GM18858 (cell line): Measurements from ENCODE around the gene SLC38A2.

ENCODE experiments used
- ATAC-seq: cut with Tn5 transposase; IDR thresholded peaks from one replicate; pipeline ENCODE4 v1.9.1; 2021; ENCODE audit not compliant: unreplicated experiment

The SLC38A2 gene

DNA sequence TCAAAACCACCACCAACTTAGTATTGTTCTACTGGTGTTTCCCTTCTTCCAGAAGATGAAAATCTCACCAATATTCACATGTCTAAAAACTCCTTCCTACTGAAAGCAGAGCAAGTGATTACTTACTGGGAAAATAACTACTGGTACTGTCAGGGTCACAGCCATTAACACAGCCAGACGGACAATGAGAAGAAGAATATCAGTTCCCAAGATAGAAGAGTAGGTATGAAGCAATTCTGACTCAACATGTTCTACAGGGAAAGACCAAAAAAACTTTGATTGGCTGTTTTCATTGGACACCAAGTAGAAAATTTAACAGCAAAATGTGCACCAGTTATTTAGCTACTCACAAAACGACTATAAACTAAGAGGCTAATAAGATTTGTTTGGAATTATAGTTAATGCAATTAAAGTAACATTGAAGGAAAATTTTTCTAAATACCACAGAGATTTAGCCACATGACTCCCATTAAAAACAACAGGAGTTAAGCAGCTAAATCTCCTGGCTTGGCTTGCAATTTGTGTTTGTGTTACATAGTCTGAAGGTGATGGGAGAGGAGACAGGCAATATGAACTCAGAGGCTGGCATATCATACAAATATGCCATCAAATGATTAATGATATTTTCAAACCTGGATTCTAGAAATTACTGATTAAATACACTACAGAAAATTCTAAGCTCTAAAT lies 9.5 kb downstream of the SLC38A2 start:
- ATAC-seq: no peak

DNA sequence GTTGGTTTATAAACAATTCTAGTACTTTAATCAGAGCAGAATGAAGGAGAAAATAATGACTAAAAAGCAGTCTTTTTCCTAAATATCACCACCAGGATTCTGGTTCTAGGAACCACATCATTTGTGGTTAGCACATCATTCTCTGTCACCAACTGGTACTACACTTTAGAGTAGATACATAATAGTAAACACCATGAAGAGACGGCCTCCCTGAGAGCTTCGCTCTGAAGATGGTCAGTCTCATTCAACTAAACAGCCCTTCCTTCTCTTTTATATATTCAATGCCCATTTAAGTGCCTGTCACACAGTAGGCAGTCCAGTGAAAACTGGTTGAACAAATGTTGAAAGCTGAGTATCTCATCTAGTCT lies 10.9 kb downstream of the SLC38A2 start:
- no peak for ATAC-seq

GRCh38 chr12:46360908-46361666 lies 11.5 kb downstream of the SLC38A2 start:
- ATAC-seq: peak; percentile 74

DNA sequence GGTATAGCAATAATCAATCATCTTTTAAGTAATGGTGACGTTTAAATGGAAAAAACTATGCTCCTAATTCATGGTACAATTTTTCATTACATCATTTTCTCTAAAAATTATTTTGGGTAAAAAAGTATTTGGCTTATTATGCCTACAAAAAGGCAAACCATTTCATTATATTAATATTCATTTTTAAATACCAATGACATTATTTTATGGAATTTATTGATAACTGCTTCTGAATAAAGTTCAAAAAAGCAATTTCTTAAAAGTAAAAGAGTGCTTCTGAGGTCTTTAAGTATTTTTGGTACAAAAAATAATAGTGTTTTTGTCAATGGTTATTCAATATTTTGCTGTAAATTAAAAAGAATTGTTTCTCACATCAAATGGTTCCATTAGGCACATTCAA lies 12.2 kb downstream of the SLC38A2 start:
- ATAC-seq: no peak

DNA sequence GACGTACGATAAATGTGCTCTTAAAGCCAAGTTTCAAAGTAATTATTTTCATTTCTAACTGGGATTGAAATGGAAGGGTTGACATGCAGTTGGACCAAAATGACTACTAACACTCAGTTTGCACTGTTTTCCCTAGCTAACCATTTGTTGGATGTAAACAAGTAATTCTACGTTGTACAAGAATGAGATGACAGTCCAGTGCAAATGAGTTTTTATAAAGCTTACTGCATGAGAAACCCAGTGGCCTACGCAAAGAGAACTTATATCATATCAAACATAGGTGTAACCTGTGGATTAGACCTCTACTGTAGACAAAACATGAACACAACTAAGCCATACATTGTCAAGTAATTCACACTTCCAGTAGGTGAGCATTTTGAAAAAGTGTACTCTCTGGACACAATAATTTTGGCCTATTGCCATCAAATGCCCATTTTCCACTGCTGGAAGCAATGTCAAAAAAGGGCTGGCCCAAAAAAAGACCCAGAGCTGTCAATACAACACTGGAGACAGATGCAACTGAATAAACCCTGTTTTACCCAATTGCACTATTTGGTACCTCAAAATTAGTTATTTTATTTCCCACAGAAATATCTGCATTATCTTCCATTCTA lies 12.8 kb downstream of the SLC38A2 start:
- ATAC-seq: no peak

DNA sequence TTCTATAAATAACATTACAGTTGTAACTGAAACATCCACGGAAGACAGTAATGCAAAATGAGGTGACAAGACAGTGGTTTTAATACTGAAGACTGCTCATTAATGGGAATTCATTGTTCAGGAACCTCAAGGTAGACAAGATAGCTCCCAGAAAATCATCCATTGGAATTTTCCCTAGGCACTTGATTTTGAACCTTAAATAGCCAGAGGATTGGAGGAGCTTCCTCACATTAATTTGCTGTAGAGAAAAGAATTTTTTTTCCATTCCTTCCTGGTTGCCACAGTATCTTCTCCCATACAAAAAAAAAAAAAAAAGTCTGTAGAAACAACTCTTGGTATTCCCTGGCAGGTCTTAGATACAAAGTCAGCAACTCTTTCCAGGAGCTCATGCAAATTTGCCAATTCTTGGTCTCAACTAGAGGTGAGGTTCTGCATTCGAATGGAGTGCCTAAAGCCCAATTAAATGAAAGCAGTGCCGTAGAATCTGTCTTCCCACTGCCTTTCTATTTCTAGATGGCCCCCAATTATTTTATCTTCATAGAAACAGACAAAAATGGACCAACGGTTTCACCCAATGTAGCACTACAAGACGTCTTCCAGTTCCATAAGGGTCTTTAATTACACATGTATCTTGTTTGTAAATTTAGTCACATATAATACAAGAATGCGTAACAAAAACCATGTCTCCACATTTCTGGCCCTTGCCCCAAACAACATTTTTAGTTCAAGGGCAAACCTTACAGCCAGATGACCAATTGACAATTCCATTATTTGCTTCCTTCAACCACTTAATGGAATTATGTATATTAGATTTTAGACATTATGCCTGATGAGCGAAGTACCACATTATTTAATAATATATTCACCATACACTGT lies 13.5 kb downstream of the SLC38A2 start:
- no peak for ATAC-seq

GRCh38 chr12:46358325-46358700 lies 14.3 kb downstream of the SLC38A2 start:
- no peak for ATAC-seq

DNA sequence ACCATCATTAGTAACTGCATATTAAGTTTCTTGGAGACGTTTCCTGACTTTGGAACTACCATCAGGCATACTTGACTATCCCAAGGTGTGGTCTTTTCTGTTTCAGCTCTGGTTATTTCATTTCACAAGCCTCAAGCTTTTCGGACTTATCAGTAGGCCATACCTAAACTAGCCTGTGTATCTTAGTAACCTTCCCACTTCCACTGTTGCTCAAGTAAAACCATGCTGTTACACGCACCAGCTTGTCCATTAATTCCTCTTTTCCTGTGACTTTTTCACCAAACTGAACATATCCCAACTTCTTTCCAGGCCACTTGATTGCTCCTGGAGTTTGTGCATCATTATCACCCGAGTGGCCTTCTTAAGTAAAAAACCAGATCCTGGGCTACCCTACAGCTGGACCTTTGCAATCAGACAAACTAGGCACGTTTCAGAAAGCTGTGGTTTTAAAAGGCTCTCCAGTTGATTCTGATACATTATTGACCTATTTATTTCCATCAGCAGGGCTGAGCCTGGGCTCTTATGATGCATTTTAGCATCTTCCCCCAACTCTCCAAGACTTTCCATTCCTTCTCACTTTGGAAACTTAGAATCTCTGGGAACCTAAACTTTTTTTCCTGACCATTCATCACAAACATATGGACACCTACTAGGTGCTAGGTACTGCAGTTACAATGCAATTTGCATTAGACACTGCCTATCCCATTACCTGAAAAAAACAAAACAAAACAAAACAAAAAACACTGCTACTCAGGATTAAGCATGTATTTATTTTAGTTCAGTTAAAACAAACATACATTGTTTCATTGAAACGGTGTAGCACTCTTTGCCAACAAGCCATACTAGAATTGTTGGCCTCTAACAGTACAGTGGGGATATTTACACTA lies 14.9 kb downstream of the SLC38A2 start:
- no peak for ATAC-seq

DNA sequence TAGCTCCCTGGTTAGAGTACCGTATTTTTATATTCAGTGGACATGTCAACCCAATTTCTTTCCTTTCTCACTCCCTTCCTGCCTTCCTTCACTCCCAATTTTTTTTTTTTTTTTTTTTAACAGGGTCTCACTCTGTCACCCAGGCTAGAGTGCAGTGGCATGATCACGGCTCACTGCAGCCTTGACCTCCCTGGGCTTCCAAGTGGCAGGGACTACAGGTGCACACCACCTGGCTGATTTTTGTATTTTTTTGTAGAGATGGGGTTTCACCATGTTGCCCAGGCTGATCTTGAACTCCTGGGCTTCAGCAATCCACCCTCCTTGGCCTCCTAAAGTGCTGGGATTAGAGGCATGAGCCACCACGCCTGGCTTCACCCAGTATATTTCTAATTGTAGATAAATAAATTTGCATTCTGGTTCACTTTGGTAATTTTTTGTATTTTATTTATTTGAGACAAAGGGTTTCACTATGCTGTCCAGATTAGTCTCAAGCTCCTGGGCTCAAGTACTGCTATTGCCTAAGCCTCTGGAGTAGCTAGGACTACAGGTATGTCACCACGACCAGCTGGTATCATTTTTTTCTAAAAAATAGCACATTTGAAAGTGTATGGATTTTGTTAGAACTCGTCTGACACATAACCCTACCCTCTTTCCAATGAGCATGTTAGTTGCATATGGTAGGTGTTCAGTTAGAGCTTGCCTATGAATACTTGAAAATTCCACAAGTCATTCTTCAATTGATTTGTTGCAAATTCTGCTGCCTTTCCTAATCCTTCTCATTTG lies 15.7 kb downstream of the SLC38A2 start:
- no peak for ATAC-seq

GRCh38 chr12:46354802-46355199 lies 17.8 kb downstream of the SLC38A2 start:
- ATAC-seq: no peak

GRCh38 chr12:46354111-46354801 lies 18.3 kb downstream of the SLC38A2 start:
- no peak for ATAC-seq

DNA sequence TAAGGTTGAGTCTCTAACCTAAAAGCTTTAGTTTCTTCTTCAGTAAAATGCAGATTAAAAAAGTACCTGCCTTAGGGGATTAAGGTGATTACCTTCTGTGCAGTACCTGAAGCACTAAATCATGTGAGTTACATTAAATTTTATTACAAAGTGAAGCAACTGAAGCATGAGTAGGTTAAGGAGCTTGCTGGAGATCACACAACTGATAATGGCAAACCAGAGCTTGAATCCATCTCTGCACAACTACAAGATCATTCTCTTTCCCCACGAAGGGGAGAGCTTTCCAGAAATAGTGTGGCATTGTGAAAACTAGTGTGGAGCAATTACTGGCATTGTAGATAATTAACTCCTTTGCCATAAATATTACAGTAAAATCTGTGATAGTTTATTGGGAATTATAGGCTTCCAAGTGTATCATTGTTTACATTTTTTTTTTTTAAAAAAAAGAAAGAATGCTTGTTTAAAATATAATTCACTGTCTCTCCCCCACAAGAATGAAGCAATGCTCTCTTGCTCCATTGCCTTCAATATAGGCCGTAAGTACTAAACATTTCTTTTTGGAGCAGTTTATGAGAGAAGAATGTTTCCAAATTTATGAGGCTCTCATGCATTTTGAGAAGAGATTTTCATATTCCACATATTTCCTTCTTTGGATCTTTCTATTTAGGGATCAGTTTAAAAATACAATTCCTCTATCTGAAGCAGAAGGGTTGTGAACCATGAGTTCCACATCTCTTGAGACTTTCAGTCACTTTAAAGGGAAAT lies 20.5 kb downstream of the SLC38A2 start:
- no peak for ATAC-seq

DNA sequence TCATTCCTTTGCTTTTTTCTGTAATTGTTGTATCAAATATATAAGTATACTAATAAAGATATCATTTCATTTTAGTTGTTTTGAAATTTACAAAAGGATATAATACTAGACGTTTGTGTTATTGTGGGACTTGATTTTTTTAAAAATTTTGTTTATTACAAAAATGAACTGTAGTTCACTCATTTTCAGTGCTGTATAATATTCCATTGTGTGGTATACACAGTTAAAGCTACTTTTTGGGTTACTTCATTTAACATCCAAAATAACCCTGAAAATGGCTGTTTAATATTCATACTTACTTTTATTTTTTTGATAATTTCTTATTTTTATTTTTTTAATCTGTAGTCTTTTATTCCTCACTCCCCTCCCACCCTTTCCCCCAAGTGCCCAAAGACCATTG lies 21.4 kb downstream of the SLC38A2 start:
- ATAC-seq: no peak

GRCh38 chr12:46349253-46349652 lies 23.3 kb downstream of the SLC38A2 start:
- ATAC-seq: no peak

GRCh38 chr12:46343118-46343852 lies 29.3 kb downstream of the SLC38A2 start:
- ATAC-seq: no peak

DNA sequence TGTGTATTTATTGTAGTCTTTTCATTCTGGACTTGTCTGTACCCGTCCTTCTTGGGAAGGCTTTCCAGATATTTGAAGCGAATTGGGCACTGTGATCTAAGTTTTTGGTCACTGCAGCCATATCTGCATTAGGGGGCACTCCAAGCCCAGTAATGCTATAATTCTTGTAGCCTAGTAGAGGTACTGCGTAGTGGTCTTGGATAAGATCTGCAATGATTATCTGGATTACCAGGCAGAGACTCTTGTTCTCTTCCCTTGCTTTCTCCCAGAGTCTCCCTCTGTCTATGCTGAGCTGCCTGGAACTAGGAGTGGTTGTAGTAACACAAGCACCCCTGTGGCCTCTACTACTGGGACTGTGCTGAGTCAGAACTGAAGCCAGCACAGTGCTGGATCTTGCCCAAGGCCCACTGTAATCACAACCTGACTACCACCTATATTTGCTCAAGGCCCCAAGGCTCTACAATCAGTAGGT lies 30.0 kb downstream of the SLC38A2 start:
- no peak for ATAC-seq

DNA sequence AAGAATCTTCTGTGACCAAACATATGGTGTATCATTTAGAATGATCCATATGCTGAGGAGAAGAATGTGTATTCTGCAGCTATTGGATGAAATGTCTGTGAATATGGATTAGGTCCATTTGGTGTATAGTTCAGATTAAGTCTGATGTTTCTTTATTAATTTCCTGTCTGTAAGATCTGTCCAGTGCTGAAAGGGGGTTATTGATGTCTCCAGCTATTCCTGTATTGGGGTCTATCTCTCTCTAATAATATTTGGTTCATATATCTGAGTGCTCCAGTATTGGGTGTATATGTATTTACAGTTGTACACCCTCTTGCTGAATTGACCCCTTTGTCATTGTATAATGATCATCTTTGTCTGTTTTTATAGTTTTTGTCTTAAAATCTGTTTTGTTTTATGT lies 33.5 kb downstream of the SLC38A2 start:
- no peak for ATAC-seq
